Spinal cord (tissue), 10 donors: ENCODE data around the gene COL13A1. TPM values are rescaled to one million over a fixed set of nuclear protein-coding genes. Genes with fewer than 3 reads are reported as not detected.

ENCODE experiments used
- DNase-seq, 6 donors: peaks; one replicate each; pipeline versions ENCODE4 v3.0.0 to v3.0.0-alpha.2; 2013 to 2015; ENCODE audit warnings: low spot score in 6 of 6, low read depth in 4 of 6
- H3K27ac ChIP-seq: one replicate; pipeline ENCODE4 v1.5.1; 2013; ENCODE audit warnings: low read depth, low read length, control low read depth
- H3K27me3 ChIP-seq: one replicate; pipeline ENCODE4 v1.6.1; 2013; ENCODE audit warnings: low read length; ENCODE audit not compliant: control insufficient read depth, insufficient read depth
- H3K36me3 ChIP-seq: one replicate; pipeline ENCODE4 v1.6.1; 2013; ENCODE audit warnings: low read length; ENCODE audit not compliant: control insufficient read depth, insufficient read depth
- H3K4me1 ChIP-seq: one replicate; pipeline ENCODE4 v1.6.1; 2013; ENCODE audit warnings: low read length; ENCODE audit not compliant: control insufficient read depth, insufficient read depth
- H3K4me3 ChIP-seq: one replicate; pipeline ENCODE4 v1.5.1; 2013; ENCODE audit warnings: low read depth, low read length, control low read depth
- H3K9me3 ChIP-seq: one replicate; pipeline ENCODE4 v1.6.1; 2013; ENCODE audit warnings: low read length; ENCODE audit not compliant: control insufficient read depth, insufficient read depth
- WGBS: methylation state at CpG from one replicate; pipeline ENCODE4 v1.1.5; 2013; ENCODE audit warnings: missing lambda C conversion rate; ENCODE audit not compliant: insufficient coverage; 5-methylcytosine and 5-hydroxymethylcytosine counted together
- polyA plus RNA-seq, 2 donors: library from polyadenylated mRNA; unstranded; fragments of 120-200 nt; gene quantifications; one replicate each; pipeline ENCODE4 v1.2.1, GENCODE V29; 2013; ENCODE audit not compliant: insufficient read length in 2 of 2
- total RNA-seq, 2 donors: library from RNA; depleted of rRNA in 1 of 2; stranded (reverse); fragments of 120-200 nt in 1 of 2; fragments of >200 nt in 1 of 2; gene quantifications; one replicate each; pipeline versions ENCODE4 v1.2.3 to v1.2.4, GENCODE V29; 2013 to 2014
- donor health status: healthy.

COL13A1 gene
- total and polyA plus RNA-seq, 4 donors: 11.4 to 44.0 (median 22.1) TPM

GRCh38 chr10:69965919-69966662 is 164.4 kb downstream of the COL13A1 start:
- WGBS: 77% methylated on average over 11 of the region's 14 CpGs
- peak in 1 of 6 donors; percentile 29 for DNase-seq
- H3K36me3 ChIP-seq: no peaks in the 10 kb centered on the region
- H3K9me3 ChIP-seq: no peaks in the 10 kb centered on the region
- no peak overlapping the region for H3K27ac ChIP-seq
- H3K4me1 ChIP-seq: no peaks in the 10 kb centered on the region
- H3K4me3 ChIP-seq: no peak overlapping the region
- no peaks in the 10 kb centered on the region for H3K27me3 ChIP-seq

- Histone ChIP-seq H3K36me3 (no peaks in the 10 kb centered on the region), H3K27me3 (no peaks in the 10 kb centered on the region), H3K4me3 (no peak overlapping the region), H3K4me1 (no peaks in the 10 kb centered on the region), H3K9me3 (no peaks in the 10 kb centered on the region), H3K27ac (no peak overlapping the region)
- DNase-seq: peak in 4 of 6 donors; percentile 5 to 74 (median 26)
- 70% methylated on average over 1 of the region's 3 CpGs for WGBS
Observed at GRCh38 chr10:69968830-69969229, 167.1 kb downstream of the COL13A1 start.

- no peaks in the 10 kb centered on the region for H3K36me3 ChIP-seq
- 100% methylated on average over 1 of the region's 3 CpGs for WGBS
- H3K4me3 ChIP-seq: no peak overlapping the region
- no peak for DNase-seq
- H3K27me3 ChIP-seq: no peaks in the 10 kb centered on the region
- no peaks in the 10 kb centered on the region for H3K4me1 ChIP-seq
- H3K27ac ChIP-seq: no peak overlapping the region
- no peaks in the 10 kb centered on the region for H3K9me3 ChIP-seq
Observed at GRCh38 chr10:69969977-69970376, 168.3 kb downstream of the COL13A1 start.

GRCh38 chr10:69972981-69973397 is 171.3 kb downstream of the COL13A1 start:
- Histone ChIP-seq H3K9me3 (peaks cover 2% of the 10 kb centered on the region), H3K4me1 (no peaks in the 10 kb centered on the region), H3K4me3 (no peak overlapping the region), H3K27me3 (no peaks in the 10 kb centered on the region), H3K27ac (no peak overlapping the region), H3K36me3 (no peaks in the 10 kb centered on the region)
- whole genome bisulfite sequencing: 93% methylated on average over 2 of the region's 3 CpGs
- no peak for DNase-seq

GRCh38 chr10:69973678-69974077 is 172.0 kb downstream of the COL13A1 start:
- Histone ChIP-seq H3K27ac (no peak overlapping the region), H3K36me3 (no peaks in the 10 kb centered on the region), H3K27me3 (no peaks in the 10 kb centered on the region), H3K4me3 (no peak overlapping the region), H3K9me3 (peaks cover 2% of the 10 kb centered on the region), H3K4me1 (no peaks in the 10 kb centered on the region)
- DNase-seq: no peak

- H3K4me3 ChIP-seq: no peak overlapping the region
- no peaks in the 10 kb centered on the region for H3K4me1 ChIP-seq
- no peaks in the 10 kb centered on the region for H3K36me3 ChIP-seq
- no CpG with 5 or more reads among the region's 2 CpGs for WGBS
- H3K27me3 ChIP-seq: no peaks in the 10 kb centered on the region
- peaks cover 2% of the 10 kb centered on the region for H3K9me3 ChIP-seq
- H3K27ac ChIP-seq: no peak overlapping the region
- peak in 1 of 6 donors; percentile 5 for DNase-seq
Observed at GRCh38 chr10:69974551-69975155, 172.9 kb downstream of the COL13A1 start.

DNA sequence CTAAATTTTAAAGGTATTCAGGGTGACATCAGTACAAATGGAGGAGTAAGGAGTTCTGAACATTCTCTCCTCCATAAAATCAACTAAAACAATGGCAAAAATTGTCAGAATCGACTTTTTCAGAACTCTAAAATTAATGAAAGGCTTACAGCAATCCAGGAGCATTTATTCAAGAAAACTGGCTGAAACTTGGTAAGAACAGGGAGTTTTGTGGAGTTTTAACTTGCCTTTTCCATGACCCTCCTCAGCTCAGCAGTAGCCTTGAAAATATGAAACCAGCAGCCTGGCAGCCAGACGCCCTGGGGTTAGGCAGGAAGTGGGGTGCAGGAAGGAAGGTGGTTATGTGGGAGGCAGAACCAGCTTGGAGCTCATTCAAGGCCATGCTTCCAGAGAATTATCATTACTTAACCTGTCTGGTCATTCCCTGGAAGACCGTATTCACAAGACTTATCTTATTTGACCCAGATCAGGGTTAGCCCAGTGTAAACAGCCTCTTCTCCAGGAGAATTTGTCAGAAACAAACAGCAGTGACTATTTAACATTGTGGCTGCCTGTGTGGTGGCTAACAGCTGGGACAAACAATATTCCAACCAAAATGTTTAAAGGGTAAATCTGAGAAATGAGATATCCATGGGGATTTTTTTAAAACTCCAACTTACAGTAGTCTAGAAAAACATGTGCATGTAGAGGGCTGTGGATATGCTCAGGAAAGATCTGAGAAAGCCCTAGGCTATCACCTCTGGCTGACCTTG is 175.3 kb downstream of the COL13A1 start:
- H3K9me3 ChIP-seq: peaks cover 8% of the 10 kb centered on the region
- H3K27me3 ChIP-seq: no peaks in the 10 kb centered on the region
- no peaks in the 10 kb centered on the region for H3K4me1 ChIP-seq
- 67% methylated on average over 1 of the region's 3 CpGs for WGBS
- no peak overlapping the region for H3K27ac ChIP-seq
- DNase-seq: no peak
- no peaks in the 10 kb centered on the region for H3K36me3 ChIP-seq
- no peak overlapping the region for H3K4me3 ChIP-seq

DNA sequence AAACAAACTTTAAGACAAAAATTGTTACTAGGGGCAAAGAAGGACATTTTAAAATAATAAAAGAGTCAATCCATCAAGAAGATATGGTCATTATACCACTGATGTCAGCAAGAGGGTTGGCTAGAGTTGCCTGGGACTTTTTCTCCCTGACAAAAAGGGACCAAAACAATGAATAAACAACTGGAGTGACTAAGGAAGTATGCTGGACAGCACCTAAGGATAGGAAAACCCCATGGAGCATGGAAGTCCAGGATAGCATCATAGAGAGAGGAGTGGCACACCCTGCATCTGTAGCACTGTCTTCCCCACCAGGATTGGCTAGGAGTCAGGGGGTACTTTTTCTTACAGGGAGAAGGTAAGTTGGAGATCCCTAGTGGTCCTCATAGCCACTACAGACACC is 177.5 kb downstream of the COL13A1 start:
- no peaks in the 10 kb centered on the region for H3K4me1 ChIP-seq
- no peaks in the 10 kb centered on the region for H3K36me3 ChIP-seq
- H3K27me3 ChIP-seq: no peaks in the 10 kb centered on the region
- H3K4me3 ChIP-seq: no peak overlapping the region
- no peak for DNase-seq
- peaks cover 8% of the 10 kb centered on the region for H3K9me3 ChIP-seq
- no peak overlapping the region for H3K27ac ChIP-seq

DNA sequence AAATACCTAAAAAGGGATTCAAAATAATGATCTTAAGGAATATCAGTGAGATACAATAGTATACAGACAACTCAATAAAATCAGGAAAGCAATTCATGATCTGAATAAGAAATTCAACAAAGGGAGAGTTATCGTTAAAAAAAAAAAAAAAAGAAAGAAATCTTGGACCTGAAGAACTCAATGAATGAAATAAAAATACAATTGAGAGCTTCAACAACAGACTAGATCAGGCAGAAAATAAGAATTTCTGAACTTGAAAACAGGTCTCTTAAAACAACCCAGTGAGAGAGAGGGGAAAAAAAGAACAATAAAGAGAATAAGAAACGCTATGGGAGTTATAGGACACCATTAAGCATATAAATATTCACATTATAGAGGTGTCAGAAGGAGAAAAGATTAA is 179.0 kb downstream of the COL13A1 start:
- no CpG with 5 or more reads among the region's 2 CpGs for WGBS
- Histone ChIP-seq H3K4me3 (no peak overlapping the region), H3K4me1 (no peaks in the 10 kb centered on the region)

More for the DNA sequence above, 179.0 kb downstream of the COL13A1 start:
- Histone ChIP-seq H3K27me3 (no peaks in the 10 kb centered on the region), H3K9me3 (peaks cover 8% of the 10 kb centered on the region), H3K36me3 (no peaks in the 10 kb centered on the region), H3K27ac (no peak overlapping the region)
- no peak for DNase-seq
